ENCODE data around the gene FEZF1. TPM values are rescaled to one million over a fixed set of nuclear protein-coding genes. Genes with fewer than 3 reads are reported as not detected.

Gene FEZF1
- not detected in 2 replicates for total RNA-seq

GRCh38 chr7:122304319-122304975, at the start of gene FEZF1:
FEZF1 (minus strand) TSS chr7:122304750; CDS start chr7:122304437, 313 bp downstream.
- no peak for TF ChIP-seq CTCF (conservative IDR thresholded peaks at IDR 0.05; ENCODE audit: low read depth, low read length)
- H3K4me3 ChIP-seq (ENCODE audit: low read depth, low read length), result no peak within 1 kb of the TSS
- DNase-seq (ENCODE audit: low read depth), result no peak

- no peak for DNase-seq (ENCODE audit: low read depth)
- H3K4me3 ChIP-seq (ENCODE audit: low read depth, low read length), result no peak overlapping the region
- TF ChIP-seq CTCF (conservative IDR thresholded peaks at IDR 0.05; ENCODE audit: low read depth, low read length), result no peak
These were observed 47.9 kb upstream of the FEZF1 start for GRCh38 chr7:122352454-122352853.

GRCh38 chr7:122350701-122351100, 46.2 kb upstream of the FEZF1 start:
- no peak for TF ChIP-seq CTCF (conservative IDR thresholded peaks at IDR 0.05; ENCODE audit: low read depth, low read length)
- no peak for DNase-seq (ENCODE audit: low read depth)
- no peak overlapping the region for H3K4me3 ChIP-seq (ENCODE audit: low read depth, low read length)

GRCh38 chr7:122344303-122344620, 39.7 kb upstream of the FEZF1 start:
- DNase-seq (ENCODE audit: low read depth), result no peak
- no peak overlapping the region for H3K4me3 ChIP-seq (ENCODE audit: low read depth, low read length)
- no peak for TF ChIP-seq CTCF (conservative IDR thresholded peaks at IDR 0.05; ENCODE audit: low read depth, low read length)

GRCh38 chr7:122343601-122344302, 39.2 kb upstream of the FEZF1 start:
- no peak for TF ChIP-seq CTCF (conservative IDR thresholded peaks at IDR 0.05; ENCODE audit: low read depth, low read length)
- no peak overlapping the region for H3K4me3 ChIP-seq (ENCODE audit: low read depth, low read length)
- DNase-seq (ENCODE audit: low read depth), result no peak

GRCh38 chr7:122340427-122340826, 35.9 kb upstream of the FEZF1 start:
- DNase-seq (ENCODE audit: low read depth), result no peak
- no peak for TF ChIP-seq CTCF (conservative IDR thresholded peaks at IDR 0.05; ENCODE audit: low read depth, low read length)
- H3K4me3 ChIP-seq (ENCODE audit: low read depth, low read length), result no peak overlapping the region
